HPDE6-E6E7 (cell line): ENCODE data around the gene CSMD2.

ENCODE experiments used
- DNase-seq: peaks from one replicate; pipeline ENCODE4 v3.0.0; 2011; ENCODE audit warnings: missing footprints; ENCODE audit errors: extremely low spot score

CSMD2 gene

GRCh38 chr1:33716976-33717688 lies 447.9 kb downstream of the CSMD2 start:
- no peak for DNase-seq

- DNase-seq, result no peak
These were observed 449.7 kb downstream of the CSMD2 start for GRCh38 chr1:33715195-33715811.

GRCh38 chr1:33714421-33714820 lies 450.6 kb downstream of the CSMD2 start:
- DNase-seq, result no peak

GRCh38 chr1:33713058-33713877 lies 451.8 kb downstream of the CSMD2 start:
- no peak for DNase-seq

- no peak for DNase-seq
These were observed 452.8 kb downstream of the CSMD2 start for GRCh38 chr1:33712186-33712585.

- DNase-seq, result no peak
These were observed 453.5 kb downstream of the CSMD2 start for GRCh38 chr1:33711511-33711910.

- no peak for DNase-seq
These were observed 454.1 kb downstream of the CSMD2 start for GRCh38 chr1:33710967-33711366.

GRCh38 chr1:33709783-33710718 lies 455.0 kb downstream of the CSMD2 start:
- DNase-seq, result no peak

GRCh38 chr1:33709174-33709782 lies 455.8 kb downstream of the CSMD2 start:
- no peak for DNase-seq

- DNase-seq, result no peak
These were observed 458.3 kb downstream of the CSMD2 start for GRCh38 chr1:33706634-33707255.

- no peak for DNase-seq
These were observed 461.6 kb downstream of the CSMD2 start for GRCh38 chr1:33703464-33703863.

GRCh38 chr1:33698361-33699035 lies 466.5 kb downstream of the CSMD2 start:
- DNase-seq, result no peak

- DNase-seq, result no peak
These were observed 467.2 kb downstream of the CSMD2 start for GRCh38 chr1:33697816-33698215.

- DNase-seq, result no peak
These were observed 468.1 kb downstream of the CSMD2 start for GRCh38 chr1:33696962-33697361.

- no peak for DNase-seq
These were observed 468.7 kb downstream of the CSMD2 start for GRCh38 chr1:33696311-33696710.

- DNase-seq, result no peak
These were observed 472.5 kb downstream of the CSMD2 start for GRCh38 chr1:33692206-33693188.

GRCh38 chr1:33687000-33687399 lies 478.0 kb downstream of the CSMD2 start:
- DNase-seq, result no peak

- DNase-seq, result no peak
These were observed 478.5 kb downstream of the CSMD2 start for GRCh38 chr1:33686551-33686950.

- DNase-seq, result no peak
These were observed 479.8 kb downstream of the CSMD2 start for GRCh38 chr1:33685256-33685655.
